CD4-positive, alpha-beta T cell treated with Interferon alpha-2 for 1 hour (primary cell): ENCODE data around the gene ACAP3.
"Not testable (repeated sequence)": the region's sequence is repeated elsewhere in the genome, so short reads cannot be mapped to it uniquely, and the experiment has no call there.

Experiments
- DNase-seq, 2 donors: peaks; one replicate each; pipeline ENCODE4 v3.0.0-alpha.2; 2020 to 2022

ACAP3 gene

GRCh38 chr1:1260843-1261560, 46.7 kb downstream of the ACAP3 start:
- DNase-seq = no peak

- DNase-seq = no peak
These were observed 47.7 kb downstream of the ACAP3 start for GRCh38 chr1:1259951-1260600.

GRCh38 chr1:1259540-1259939, 48.2 kb downstream of the ACAP3 start:
- DNase-seq = no peak

- DNase-seq = no peak
These were observed 48.6 kb downstream of the ACAP3 start for GRCh38 chr1:1259119-1259488.

GRCh38 chr1:1256956-1257871, 50.5 kb downstream of the ACAP3 start:
- DNase-seq = no peak

GRCh38 chr1:1255611-1256010, 52.1 kb downstream of the ACAP3 start:
- no peak for DNase-seq

GRCh38 chr1:1255078-1255477, 52.7 kb downstream of the ACAP3 start:
- no peak for DNase-seq

- no peak for DNase-seq
These were observed 53.1 kb downstream of the ACAP3 start for GRCh38 chr1:1254667-1254998.

GRCh38 chr1:1253972-1254666, 53.6 kb downstream of the ACAP3 start:
- DNase-seq = no peak

GRCh38 chr1:1253314-1253713, 54.4 kb downstream of the ACAP3 start:
- DNase-seq = no peak

- peak in 1 of 2 donors; percentile 70 for DNase-seq
These were observed 56.9 kb downstream of the ACAP3 start for GRCh38 chr1:1250786-1251284.

GRCh38 chr1:1248009-1248913, 59.5 kb downstream of the ACAP3 start:
- DNase-seq = not testable (repeated sequence)

- no peak for DNase-seq
These were observed 60.3 kb downstream of the ACAP3 start for GRCh38 chr1:1247341-1247913.

- no peak for DNase-seq
These were observed 61.0 kb downstream of the ACAP3 start, which contains the start of gene C1QTNF12 for GRCh38 chr1:1246577-1247340. TSS of gene C1QTNF12 (minus strand) at chr1:1246722. CDS start at chr1:1246690, 32 bp downstream.

- no peak for DNase-seq
These were observed 61.7 kb downstream of the ACAP3 start for GRCh38 chr1:1245817-1246576.

- no peak for DNase-seq
These were observed 62.4 kb downstream of the ACAP3 start for GRCh38 chr1:1245178-1245816.

- DNase-seq = no peak
These were observed 63.4 kb downstream of the ACAP3 start for GRCh38 chr1:1244192-1244811.

- DNase-seq = no peak
These were observed 63.9 kb downstream of the ACAP3 start for GRCh38 chr1:1243807-1244191.

GRCh38 chr1:1243266-1243660, 64.5 kb downstream of the ACAP3 start:
- no peak for DNase-seq
